GM23248 (cell line): ENCODE measurements around the gene NEB.

Experiments used
- EZH2 ChIP-seq: fragments of 200-600 bp; sonication (generic); IDR thresholded peaks from 2 replicates; pipeline ENCODE4 v1.6.1; 2018; ENCODE audit warnings: antibody characterized with exemption, mild to moderate bottlenecking; ENCODE audit not compliant: insufficient read depth, poor library complexity, severe bottlenecking
- EZH2phosphoT487 ChIP-seq: fragments of 200-600 bp; sonication (generic); IDR thresholded peaks from 2 replicates; pipeline ENCODE4 v1.6.1; 2018; ENCODE audit warnings: antibody characterized with exemption, moderate library complexity, mild to moderate bottlenecking, low read depth; ENCODE audit not compliant: insufficient read depth

DNA sequence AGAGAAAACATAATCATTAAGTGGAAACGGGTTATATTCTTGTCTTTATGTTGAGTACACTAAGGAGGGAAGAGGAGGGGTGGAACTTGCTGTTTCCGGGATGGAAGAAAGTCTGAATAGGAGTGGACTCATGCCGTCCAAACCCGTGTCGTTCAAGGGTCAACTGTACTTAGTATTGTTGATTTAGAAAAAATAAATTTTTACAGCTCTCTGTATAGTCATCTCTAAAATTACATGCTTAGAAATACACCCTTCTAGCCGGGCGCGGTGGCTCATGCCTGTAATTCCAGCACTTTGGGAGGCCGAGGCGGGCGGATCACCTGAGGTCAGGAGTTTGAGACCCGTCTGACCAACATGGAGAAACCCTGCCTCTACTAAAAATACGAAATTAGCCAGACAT is 295.1 kb downstream of the NEB start:
- TF ChIP-seq EZH2phosphoT487 (no peak), EZH2 (no peak)
